NB4 (cell line): Measurements from ENCODE around the gene CCDC71L.

ENCODE experiments used
- DNase-seq: peaks from one replicate; pipeline ENCODE4 v3.0.0; 2010; ENCODE audit warnings: low read depth
- H3K4me3 ChIP-seq: one replicate; pipeline ENCODE4 v1.5.1; 2011; ENCODE audit warnings: mild to moderate bottlenecking, low read depth, low read length, moderate library complexity
- MYC ChIP-seq: IDR thresholded peaks from 2 replicates; pipeline ENCODE4 v1.6.1; 2011; ENCODE audit warnings: low read depth, low read length
- POLR2A ChIP-seq: IDR thresholded peaks from 2 replicates; pipeline ENCODE4 v1.6.1; 2011; ENCODE audit warnings: mild to moderate bottlenecking; ENCODE audit not compliant: insufficient read length; ENCODE audit errors: extremely low read depth
- TF ChIP-seq, protein P1 (sequence below): IDR thresholded peaks from one replicate; pipeline ENCODE4 v1.5.1; 2012; ENCODE audit warnings: low read depth, low read length
- TF ChIP-seq, protein P2 (sequence below): IDR thresholded peaks from 2 replicates; pipeline ENCODE4 v1.6.1; 2011; ENCODE audit warnings: low read depth, low read length

CCDC71L gene

DNA sequence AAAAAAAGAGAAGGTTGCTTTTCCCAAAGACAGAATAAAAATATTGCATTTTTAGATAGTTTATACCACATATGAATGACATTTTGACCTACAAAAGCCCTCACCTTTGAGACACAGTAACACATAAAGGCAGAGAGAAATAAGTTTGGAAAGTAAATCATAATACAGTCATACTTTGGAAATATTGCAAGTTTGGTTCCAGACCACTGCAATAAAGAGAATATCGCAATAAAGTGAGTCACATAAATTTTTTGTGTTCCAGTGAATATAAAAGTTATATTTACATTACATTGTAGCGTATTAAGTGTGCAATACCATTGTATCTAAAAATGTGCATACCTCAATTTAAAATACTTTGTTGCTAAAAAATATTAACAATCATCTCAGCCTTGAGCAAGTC lies 40.3 kb downstream of the CCDC71L start:
- no peak for DNase-seq
- no peak overlapping the region for H3K4me3 ChIP-seq
- TF ChIP-seq MYC: no peak
- TF ChIP-seq, protein P1, sequence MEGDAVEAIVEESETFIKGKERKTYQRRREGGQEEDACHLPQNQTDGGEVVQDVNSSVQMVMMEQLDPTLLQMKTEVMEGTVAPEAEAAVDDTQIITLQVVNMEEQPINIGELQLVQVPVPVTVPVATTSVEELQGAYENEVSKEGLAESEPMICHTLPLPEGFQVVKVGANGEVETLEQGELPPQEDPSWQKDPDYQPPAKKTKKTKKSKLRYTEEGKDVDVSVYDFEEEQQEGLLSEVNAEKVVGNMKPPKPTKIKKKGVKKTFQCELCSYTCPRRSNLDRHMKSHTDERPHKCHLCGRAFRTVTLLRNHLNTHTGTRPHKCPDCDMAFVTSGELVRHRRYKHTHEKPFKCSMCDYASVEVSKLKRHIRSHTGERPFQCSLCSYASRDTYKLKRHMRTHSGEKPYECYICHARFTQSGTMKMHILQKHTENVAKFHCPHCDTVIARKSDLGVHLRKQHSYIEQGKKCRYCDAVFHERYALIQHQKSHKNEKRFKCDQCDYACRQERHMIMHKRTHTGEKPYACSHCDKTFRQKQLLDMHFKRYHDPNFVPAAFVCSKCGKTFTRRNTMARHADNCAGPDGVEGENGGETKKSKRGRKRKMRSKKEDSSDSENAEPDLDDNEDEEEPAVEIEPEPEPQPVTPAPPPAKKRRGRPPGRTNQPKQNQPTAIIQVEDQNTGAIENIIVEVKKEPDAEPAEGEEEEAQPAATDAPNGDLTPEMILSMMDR: no peak

DNA sequence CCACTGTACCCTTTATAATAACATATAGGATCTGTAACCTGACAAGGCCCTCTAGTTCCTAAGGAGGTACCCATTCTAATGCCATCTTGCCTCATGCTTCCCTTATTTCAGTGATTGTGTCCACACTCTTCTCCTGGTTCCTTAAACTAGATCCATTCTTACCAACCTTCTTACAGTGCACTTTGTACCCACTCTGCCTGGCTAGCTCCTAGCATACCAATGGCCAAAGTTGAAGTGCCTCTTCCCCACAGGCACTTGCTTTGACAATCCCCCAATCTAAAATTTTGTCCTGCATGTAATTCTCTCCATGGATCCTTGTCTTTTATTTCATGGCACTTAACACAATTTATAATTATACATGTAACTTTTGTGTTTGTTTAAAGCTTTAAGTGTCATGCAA lies 40.9 kb downstream of the CCDC71L start:
- no peak for TF ChIP-seq POLR2A
- TF ChIP-seq, protein P2, sequence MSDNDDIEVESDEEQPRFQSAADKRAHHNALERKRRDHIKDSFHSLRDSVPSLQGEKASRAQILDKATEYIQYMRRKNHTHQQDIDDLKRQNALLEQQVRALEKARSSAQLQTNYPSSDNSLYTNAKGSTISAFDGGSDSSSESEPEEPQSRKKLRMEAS: no peak
- TF ChIP-seq MYC: no peak
- TF ChIP-seq, protein P1: no peak
- H3K4me3 ChIP-seq: no peak overlapping the region
- DNase-seq: no peak

DNA sequence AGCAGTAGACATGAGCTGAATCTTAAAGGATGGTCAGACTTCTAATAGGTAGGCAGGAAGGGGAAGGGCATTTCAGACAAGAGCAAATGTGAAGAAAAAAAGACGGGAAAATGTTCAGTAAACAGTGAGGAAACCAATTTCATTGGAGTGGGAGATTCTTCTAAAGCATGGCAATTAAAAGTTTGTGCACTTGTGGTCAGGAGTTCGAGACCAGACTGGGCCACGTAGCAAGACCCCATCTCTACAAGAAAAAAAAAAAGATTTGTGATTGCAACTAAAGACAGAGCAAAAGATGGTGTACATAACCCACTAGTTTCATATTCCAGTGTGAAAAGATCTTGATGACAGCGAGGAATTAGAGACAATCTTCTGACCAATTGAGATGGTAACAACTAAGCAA lies 41.7 kb downstream of the CCDC71L start:
- TF ChIP-seq, protein P2: no peak
- TF ChIP-seq, protein P1: no peak
- no peak for TF ChIP-seq POLR2A
- no peak for DNase-seq
- H3K4me3 ChIP-seq: no peak overlapping the region

DNA sequence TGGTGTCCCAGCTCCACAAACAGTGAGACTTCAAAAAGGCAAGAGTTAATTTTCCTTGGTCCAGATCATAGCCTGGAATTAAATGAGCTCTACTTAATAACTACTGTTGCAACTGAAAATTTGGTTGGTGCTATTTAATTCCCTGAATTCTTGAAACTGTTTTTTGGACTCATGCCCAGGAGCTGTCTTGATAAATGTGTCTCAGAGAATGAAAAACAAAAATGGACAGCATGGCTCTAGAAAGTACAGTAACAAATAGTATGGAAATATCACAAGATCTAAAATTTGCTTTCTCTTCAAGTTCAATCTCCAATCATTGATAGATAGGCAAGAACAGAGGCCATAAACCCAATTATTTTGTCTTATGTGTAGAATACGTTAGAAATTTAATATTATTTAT lies 42.5 kb downstream of the CCDC71L start:
- no peak for DNase-seq
- TF ChIP-seq POLR2A (no peak), MYC (no peak)
- TF ChIP-seq, protein P1: no peak
- TF ChIP-seq, protein P2: no peak

DNA sequence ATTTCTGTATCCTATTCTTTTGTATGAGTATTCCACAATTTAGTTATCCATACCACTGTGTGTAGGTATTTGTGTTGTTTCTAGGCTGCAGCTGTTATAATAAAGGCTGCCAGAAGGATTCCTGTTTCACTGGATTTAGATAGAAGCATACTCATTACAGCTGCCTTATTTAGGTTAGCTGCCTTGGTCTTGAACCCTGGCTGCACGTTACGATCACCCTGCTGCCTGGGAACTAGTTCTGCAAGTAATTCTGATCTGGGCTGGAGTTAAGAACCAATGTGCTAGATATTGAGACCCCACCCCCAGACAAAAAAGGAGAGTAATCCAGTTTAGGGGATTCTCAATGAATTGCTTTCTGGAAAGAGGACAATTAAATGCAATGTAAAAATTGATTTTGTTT lies 43.1 kb downstream of the CCDC71L start:
- TF ChIP-seq, protein P2: no peak
- TF ChIP-seq, protein P1: no peak
- no peak for TF ChIP-seq POLR2A
- TF ChIP-seq MYC: no peak
- DNase-seq: no peak
- H3K4me3 ChIP-seq: no peak overlapping the region

More for the DNA sequence above, 42.5 kb downstream of the CCDC71L start:
- no peak overlapping the region for H3K4me3 ChIP-seq

DNA sequence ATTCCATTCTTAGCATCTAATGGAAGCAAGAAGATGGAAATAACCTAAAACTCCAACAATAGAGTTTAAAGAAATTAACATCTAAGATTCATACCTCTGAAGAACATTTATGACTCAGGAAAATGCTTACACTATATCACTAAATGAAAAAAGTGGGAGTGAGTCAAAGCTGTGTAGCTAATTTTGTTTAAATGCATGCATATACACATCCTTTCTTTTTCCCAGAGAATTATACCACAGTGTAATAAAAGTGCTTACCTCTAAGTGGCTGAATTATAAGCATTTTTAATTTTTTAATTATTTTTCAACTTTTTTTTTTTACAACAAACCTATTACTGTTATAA lies 44.3 kb downstream of the CCDC71L start:
- no peak for DNase-seq
- H3K4me3 ChIP-seq: no peak overlapping the region
- TF ChIP-seq, protein P1: no peak
- TF ChIP-seq, protein P2: no peak
- TF ChIP-seq POLR2A (no peak), MYC (no peak)
